Left kidney (tissue), 8 donors: ENCODE results near the gene FGF19. TPM values are rescaled to one million over a fixed set of nuclear protein-coding genes. Genes with fewer than 3 reads are reported as not detected.

Experiments used
- DNase-seq: peaks from one replicate; pipeline ENCODE4 v3.0.0-alpha.2; 2013
- long read RNA-seq, 8 donors: transcript quantifications; one replicate each; lab custom pipeline, GENCODE V29; 2026
- polyA plus RNA-seq: library from polyadenylated mRNA; unstranded; fragments of 120-200 nt; gene quantifications from one replicate; pipeline ENCODE4 v1.2.1, GENCODE V29; 2013; ENCODE audit not compliant: insufficient read length

The FGF19 gene
- polyA plus RNA-seq: 0.67 TPM
- long read RNA-seq, donor 1, partial matches to known transcripts: 0 of 2 reads
- long read RNA-seq, donor 1, other reads (novel, unspliced or antisense): 0 of 2 reads
- long read RNA-seq, donor 2: 0 reads
- long read RNA-seq, donor 3: 0 reads
- long read RNA-seq, donor 4: 0 reads
- long read RNA-seq, donor 5, partial matches to known transcripts: 0 of 1 reads
- long read RNA-seq, donor 5, other reads (novel, unspliced or antisense): 0 of 1 reads
- long read RNA-seq, donor 6: 0 reads
- long read RNA-seq, donor 7, partial matches to known transcripts: 0 of 1 reads
- long read RNA-seq, donor 7, other reads (novel, unspliced or antisense): 0 of 1 reads
- long read RNA-seq, donor 8: 0 reads

GRCh38 chr11:69703768-69704507 lies at the start of gene FGF19:
TSS of gene FGF19 (minus strand) at chr11:69704022. CDS start at chr11:69703876, 146 bp downstream.
- no peak for DNase-seq

GRCh38 chr11:69752890-69753289 lies 49.1 kb upstream of the FGF19 start:
- DNase-seq: no peak

- DNase-seq: no peak
Observed at GRCh38 chr11:69750875-69751597, 47.2 kb upstream of the FGF19 start.

- no peak for DNase-seq
Observed at GRCh38 chr11:69750108-69750850, 46.5 kb upstream of the FGF19 start.

- no peak for DNase-seq
Observed at GRCh38 chr11:69748637-69749036, 44.8 kb upstream of the FGF19 start.

GRCh38 chr11:69746752-69747742 lies 43.2 kb upstream of the FGF19 start:
- DNase-seq: no peak

- DNase-seq: no peak
Observed at GRCh38 chr11:69746140-69746539, 42.3 kb upstream of the FGF19 start.

GRCh38 chr11:69745201-69745600 lies 41.4 kb upstream of the FGF19 start:
- no peak for DNase-seq

GRCh38 chr11:69744435-69744834 lies 40.6 kb upstream of the FGF19 start:
- DNase-seq: no peak

GRCh38 chr11:69734841-69735240 lies 31.0 kb upstream of the FGF19 start:
- DNase-seq: no peak

GRCh38 chr11:69734367-69734766 lies 30.5 kb upstream of the FGF19 start:
- DNase-seq: no peak

GRCh38 chr11:69732910-69733309 lies 29.1 kb upstream of the FGF19 start:
- no peak for DNase-seq

GRCh38 chr11:69731110-69731509 lies 27.3 kb upstream of the FGF19 start:
- no peak for DNase-seq

GRCh38 chr11:69730500-69730899 lies 26.7 kb upstream of the FGF19 start:
- DNase-seq: no peak

GRCh38 chr11:69729252-69729651 lies 25.4 kb upstream of the FGF19 start:
- no peak for DNase-seq

GRCh38 chr11:69727266-69727665 lies 23.4 kb upstream of the FGF19 start:
- DNase-seq: no peak

GRCh38 chr11:69726481-69726880 lies 22.7 kb upstream of the FGF19 start:
- no peak for DNase-seq

GRCh38 chr11:69726019-69726418 lies 22.2 kb upstream of the FGF19 start:
- no peak for DNase-seq

- DNase-seq: no peak
Observed at GRCh38 chr11:69721745-69722144, 17.9 kb upstream of the FGF19 start.

GRCh38 chr11:69721106-69721505 lies 17.3 kb upstream of the FGF19 start:
- DNase-seq: no peak

GRCh38 chr11:69718912-69719311 lies 15.1 kb upstream of the FGF19 start:
- no peak for DNase-seq
